ENCODE measurements around the gene SMOC2.
"Not testable (repeated sequence)": the region's sequence is repeated elsewhere in the genome, so short reads cannot be mapped to it uniquely, and the experiment has no call there.

Gene SMOC2

GRCh38 chr6:168573276-168573835 is 132.4 kb downstream of the SMOC2 start:
- not testable (repeated sequence) for DNase-seq (ENCODE audit: low read depth in 2 of 2)

- no peak for DNase-seq (ENCODE audit: low read depth in 2 of 2)
These were observed 133.2 kb downstream of the SMOC2 start for GRCh38 chr6:168574075-168574698.

GRCh38 chr6:168574699-168575195 is 133.8 kb downstream of the SMOC2 start:
- no peak for DNase-seq (ENCODE audit: low read depth in 2 of 2)

- DNase-seq (ENCODE audit: low read depth in 2 of 2) = no peak
These were observed 134.5 kb downstream of the SMOC2 start for GRCh38 chr6:168575346-168576098.

GRCh38 chr6:168576388-168576787 is 135.4 kb downstream of the SMOC2 start:
- no peak for DNase-seq (ENCODE audit: low read depth in 2 of 2)

- DNase-seq (ENCODE audit: low read depth in 2 of 2) = no peak
These were observed 136.5 kb downstream of the SMOC2 start for GRCh38 chr6:168577496-168577895.

- no peak for DNase-seq (ENCODE audit: low read depth in 2 of 2)
These were observed 137.1 kb downstream of the SMOC2 start for GRCh38 chr6:168578036-168578435.

GRCh38 chr6:168581236-168581635 is 140.3 kb downstream of the SMOC2 start:
- no peak for DNase-seq (ENCODE audit: low read depth in 2 of 2)

- no peak for DNase-seq (ENCODE audit: low read depth in 2 of 2)
These were observed 140.7 kb downstream of the SMOC2 start for GRCh38 chr6:168581706-168582105.

- DNase-seq (ENCODE audit: low read depth in 2 of 2) = no peak
These were observed 141.6 kb downstream of the SMOC2 start for GRCh38 chr6:168582571-168582981.

GRCh38 chr6:168583126-168583525 is 142.1 kb downstream of the SMOC2 start:
- no peak for DNase-seq (ENCODE audit: low read depth in 2 of 2)

- no peak for DNase-seq (ENCODE audit: low read depth in 2 of 2)
These were observed 142.8 kb downstream of the SMOC2 start for GRCh38 chr6:168583821-168584220.

- no peak for DNase-seq (ENCODE audit: low read depth in 2 of 2)
These were observed 143.3 kb downstream of the SMOC2 start for GRCh38 chr6:168584249-168584648.

- DNase-seq (ENCODE audit: low read depth in 2 of 2) = no peak
These were observed 143.7 kb downstream of the SMOC2 start for GRCh38 chr6:168584671-168585070.

- no peak for DNase-seq (ENCODE audit: low read depth in 2 of 2)
These were observed 144.5 kb downstream of the SMOC2 start for GRCh38 chr6:168585441-168585840.

- no peak for DNase-seq (ENCODE audit: low read depth in 2 of 2)
These were observed 148.3 kb downstream of the SMOC2 start for GRCh38 chr6:168589275-168589674.

- no peak for DNase-seq (ENCODE audit: low read depth in 2 of 2)
These were observed 149.4 kb downstream of the SMOC2 start for GRCh38 chr6:168590406-168590805.

- DNase-seq (ENCODE audit: low read depth in 2 of 2) = no peak
These were observed 155.4 kb downstream of the SMOC2 start for GRCh38 chr6:168596344-168596743.

GRCh38 chr6:168597471-168597875 is 156.5 kb downstream of the SMOC2 start:
- no peak for DNase-seq (ENCODE audit: low read depth in 2 of 2)

- DNase-seq (ENCODE audit: low read depth in 2 of 2) = no peak
These were observed 157.5 kb downstream of the SMOC2 start for GRCh38 chr6:168598251-168599117.

- no peak for DNase-seq (ENCODE audit: low read depth in 2 of 2)
These were observed 158.1 kb downstream of the SMOC2 start for GRCh38 chr6:168599118-168599494.

GRCh38 chr6:168599769-168600330 is 158.9 kb downstream of the SMOC2 start:
- DNase-seq (ENCODE audit: low read depth in 2 of 2) = no peak

Measured in stimulated activated CD8-positive, alpha-beta memory T cell treated with anti-CD3 and anti-CD28 coated beads, Interleukin-2, amount 100 ng/mL, for 1 hour (primary cell).